Activated CD4-positive, alpha-beta T cell treated with anti-CD3 and anti-CD28 coated beads, Interleukin-2, amount 50 U/mL, for 24 hours (primary cell): ENCODE measurements around the gene CENPX.
A peak's percentile ranks its signal among the peaks of the same experiment; 100 is the strongest.

Experiments
- DNase-seq, 2 donors: peaks; one replicate each; pipeline ENCODE4 v3.0.0-alpha.2; 2020; ENCODE audit warnings: low read depth in 1 of 2, low spot score in 1 of 2

The CENPX gene

GRCh38 chr17:82055023-82055964, 32.6 kb upstream of the CENPX start:
- no peak for DNase-seq

DNA sequence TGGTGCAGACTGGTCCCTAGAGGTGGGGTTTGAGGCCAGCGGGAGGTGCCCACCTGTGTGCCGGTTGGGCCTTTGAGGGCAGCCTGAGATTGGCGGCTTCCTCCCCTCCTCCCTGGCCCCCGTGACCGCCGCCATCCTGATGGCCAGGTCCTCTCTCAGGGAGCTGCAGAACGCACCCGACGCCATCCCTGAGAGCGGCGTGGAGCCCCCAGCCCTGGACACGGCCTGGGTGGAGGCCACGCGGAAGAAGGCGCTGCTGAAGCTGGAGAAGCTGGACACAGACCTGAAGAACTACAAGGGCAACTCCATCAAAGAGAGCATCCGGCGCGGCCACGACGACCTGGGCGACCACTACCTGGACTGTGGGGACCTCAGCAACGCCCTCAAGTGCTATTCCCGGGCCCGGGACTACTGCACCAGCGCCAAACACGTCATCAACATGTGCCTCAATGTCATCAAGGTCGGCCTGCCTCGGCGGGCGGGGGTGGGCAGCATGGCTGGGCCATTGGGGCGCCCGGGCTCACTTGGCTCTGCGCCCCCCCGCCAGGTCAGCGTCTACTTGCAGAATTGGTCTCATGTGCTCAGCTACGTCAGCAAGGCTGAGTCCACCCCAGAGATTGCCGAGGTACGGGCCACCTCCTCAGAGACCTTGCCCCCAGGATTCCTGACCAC, 31.8 kb upstream of the CENPX start:
- DNase-seq, result no peak

DNA sequence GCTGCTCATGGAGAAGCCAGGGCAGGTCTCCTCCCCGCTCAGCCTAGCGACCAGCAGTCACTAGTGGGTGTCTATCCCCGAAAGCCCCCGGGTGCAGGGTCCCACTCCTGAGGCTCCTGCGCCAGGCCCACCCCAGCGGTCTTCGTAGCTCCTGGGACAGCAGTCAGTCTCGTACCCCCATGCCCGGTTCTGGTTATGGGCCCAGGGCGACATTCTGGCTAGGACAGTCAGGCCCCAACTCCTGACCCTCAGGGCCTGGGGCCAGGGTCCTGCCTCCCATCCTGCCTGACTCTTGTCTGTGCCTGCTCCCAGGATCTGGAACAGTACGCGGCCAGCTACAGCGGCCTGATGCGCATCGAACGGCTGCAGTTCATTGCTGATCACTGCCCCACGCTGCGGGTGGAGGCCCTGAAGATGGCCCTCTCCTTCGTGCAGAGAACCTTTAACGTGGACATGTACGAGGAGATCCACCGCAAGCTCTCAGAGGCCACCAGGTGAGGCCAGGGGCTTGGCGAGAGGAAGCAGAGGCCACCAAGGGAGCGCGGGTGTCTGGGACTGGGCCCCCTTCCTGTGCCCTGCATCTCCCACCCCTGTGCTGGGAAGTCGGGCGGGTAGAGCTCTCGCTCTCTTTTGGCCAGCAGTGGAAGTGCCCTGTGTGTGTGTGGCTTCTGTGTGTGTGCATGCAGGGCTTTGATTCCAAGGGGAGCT, 31.0 kb upstream of the CENPX start:
- no peak for DNase-seq

DNA sequence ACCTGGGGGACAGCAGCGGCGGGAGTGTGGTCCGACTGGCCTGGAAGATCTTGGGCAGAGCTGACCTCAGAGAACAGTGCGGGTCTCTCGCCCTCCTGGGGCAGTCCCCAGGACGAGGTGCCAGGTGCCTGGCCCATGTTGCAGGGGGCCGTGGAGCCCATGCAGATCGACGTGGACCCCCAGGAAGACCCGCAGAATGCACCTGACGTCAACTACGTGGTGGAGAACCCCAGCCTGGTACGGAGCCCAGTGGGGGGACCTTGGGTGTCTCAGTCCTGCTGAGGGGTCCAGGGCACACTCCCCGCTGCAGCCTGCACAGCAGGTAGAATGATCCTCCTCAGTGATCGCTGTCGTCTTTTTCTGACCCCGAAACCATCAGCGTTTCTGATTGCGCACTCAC, 30.5 kb upstream of the CENPX start:
- no peak for DNase-seq

DNA sequence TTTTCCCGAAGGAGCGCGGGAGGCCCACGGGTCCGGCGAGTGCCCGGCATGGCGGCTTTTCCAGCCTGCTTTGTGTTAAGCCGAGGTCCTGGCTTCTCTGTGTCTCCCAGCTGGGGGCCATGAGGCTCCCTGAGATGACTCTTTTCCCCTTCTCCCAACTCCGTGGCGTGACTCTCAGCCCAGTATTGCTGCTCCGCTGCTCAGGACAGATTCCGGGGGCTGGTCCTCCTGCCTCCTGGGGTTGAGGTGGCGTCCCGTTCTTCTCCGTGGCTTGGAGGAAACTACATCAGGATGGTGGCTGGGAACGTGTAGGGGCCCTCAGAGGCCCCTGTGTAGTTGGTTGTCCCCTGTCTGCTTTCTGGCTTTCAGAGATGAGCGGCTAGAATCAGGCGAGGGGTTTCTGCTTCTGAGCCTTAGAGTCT, 30.0 kb upstream of the CENPX start:
- DNase-seq, result no peak

DNA sequence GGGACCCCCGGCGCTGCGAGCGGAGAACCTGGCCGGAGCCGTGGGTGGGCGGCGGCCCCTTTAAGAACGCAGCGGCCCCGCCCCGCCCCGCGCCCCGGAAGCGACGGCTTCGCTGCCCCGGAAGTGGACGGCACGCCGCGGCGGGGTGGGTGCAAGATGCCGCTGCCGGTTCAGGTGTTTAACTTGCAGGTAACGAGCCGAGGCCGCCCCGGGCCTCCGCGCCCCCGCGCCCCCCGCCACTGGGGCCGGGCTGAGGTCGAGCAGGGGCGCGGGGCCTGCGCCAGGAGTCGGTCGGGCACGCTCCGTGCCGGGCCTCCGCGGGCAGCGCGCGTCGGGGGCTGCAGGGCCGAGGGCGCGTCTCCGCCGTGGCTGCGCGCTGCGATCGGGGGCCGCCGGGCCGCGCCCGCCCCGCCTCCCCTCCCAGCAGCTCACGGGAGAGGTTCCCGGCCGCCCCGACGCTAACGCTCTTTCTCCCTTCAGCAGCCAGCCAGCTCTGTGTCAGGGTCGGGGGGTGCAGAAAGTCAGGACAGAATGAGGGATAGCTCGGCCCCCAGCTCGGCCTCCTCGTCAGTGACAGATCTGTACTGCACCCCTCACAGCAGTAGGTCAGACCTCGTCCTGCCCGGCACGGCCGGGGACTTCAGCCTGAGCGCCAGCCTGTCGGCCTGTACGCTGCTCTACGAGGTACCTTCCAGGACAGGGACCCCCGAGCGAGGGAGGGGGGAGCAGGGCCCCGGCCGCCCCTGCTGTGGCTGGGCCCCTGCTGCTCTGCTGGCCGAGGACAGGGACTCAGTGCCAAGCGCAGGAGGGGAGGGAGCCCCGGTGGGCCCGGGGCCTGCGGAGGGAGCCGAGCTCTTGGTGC, 29.3 kb upstream of the CENPX start, which contains the start of the genes GPS1 and RFNG:
TSS of gene GPS1 (plus strand) at position 123 of the 862 bp plus-strand sequence. CDS start at position 157, 34 bp downstream.
TSS of gene RFNG (minus strand) at position 36 of the 862 bp plus-strand sequence. CDS start 45 bp downstream, outside the sequence.
- peak; percentile 70 to 80 for DNase-seq

GRCh38 chr17:82050761-82051641, 28.3 kb upstream of the CENPX start:
- DNase-seq, result no peak

- DNase-seq, result no peak
Observed at GRCh38 chr17:82050152-82050760, 27.6 kb upstream of the CENPX start.

- no peak for DNase-seq
Observed at GRCh38 chr17:82049521-82049971, 26.9 kb upstream of the CENPX start.

DNA sequence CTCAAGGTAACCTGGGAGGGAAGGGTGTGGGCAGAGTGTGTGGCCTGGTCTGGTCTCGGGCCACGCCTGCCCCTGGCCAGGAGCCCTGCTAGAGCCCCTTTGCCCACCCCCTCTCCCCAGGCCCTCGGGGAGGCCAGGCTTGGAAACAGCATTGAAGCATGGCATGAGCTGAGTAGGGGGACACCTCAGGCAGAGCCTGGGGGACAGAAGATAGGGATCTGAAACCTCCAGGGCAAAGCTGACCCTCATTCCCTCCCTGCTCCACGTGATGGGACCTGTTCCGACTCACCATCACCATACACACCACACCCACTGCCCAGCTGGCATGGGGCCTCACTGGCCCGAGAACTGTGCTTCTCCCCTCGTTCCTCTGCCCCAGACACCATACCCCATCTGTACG, 26.4 kb upstream of the CENPX start:
- no peak for DNase-seq

- DNase-seq, result no peak
Observed at GRCh38 chr17:82048571-82048971, 25.9 kb upstream of the CENPX start.

- DNase-seq, result no peak
Observed at GRCh38 chr17:82047914-82048570, 25.4 kb upstream of the CENPX start.

DNA sequence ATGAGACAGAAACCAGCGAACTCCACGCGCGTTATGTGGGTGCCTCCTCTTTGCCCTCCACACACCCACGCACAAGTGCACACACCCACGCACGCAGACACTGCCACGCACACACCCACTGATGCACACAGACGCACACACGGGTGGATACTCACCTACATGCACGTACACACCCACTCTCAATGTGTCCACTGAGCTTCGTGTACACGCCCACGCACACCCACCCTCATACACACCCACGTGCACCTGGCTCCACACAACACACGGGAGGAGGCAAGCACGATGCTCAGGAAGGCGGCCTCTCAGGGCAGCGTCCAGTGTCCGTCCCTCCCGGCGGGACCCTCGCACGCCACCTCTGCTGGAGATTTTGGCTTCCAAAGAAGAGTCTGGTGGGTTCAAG, 24.7 kb upstream of the CENPX start:
- no peak for DNase-seq

GRCh38 chr17:82046903-82047302, 24.2 kb upstream of the CENPX start:
- DNase-seq, result no peak

GRCh38 chr17:82045936-82046484, 23.3 kb upstream of the CENPX start:
- DNase-seq, result no peak

DNA sequence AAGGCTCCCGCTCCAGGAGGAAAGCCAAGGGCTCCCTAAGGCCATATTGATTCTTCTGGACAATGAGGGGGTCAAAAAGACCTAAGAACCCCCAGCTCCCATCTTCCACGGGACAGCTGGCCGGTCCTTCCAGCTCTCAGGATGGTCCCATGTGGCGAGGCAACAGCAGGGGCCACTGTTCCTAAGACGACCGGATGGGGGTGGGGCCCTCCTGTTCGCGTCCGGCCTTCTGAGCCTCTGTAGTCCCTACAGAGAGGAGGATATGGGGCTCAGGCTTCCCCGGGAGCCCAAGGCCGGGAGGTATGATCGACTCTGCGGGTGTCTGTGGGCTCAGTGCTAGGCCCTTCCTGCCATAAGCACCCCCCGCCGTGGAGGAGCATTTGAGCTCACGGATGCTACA, 20.8 kb upstream of the CENPX start:
- no peak for DNase-seq

GRCh38 chr17:82042649-82043048, 20.0 kb upstream of the CENPX start:
- no peak for DNase-seq

GRCh38 chr17:82041144-82041814, 18.6 kb upstream of the CENPX start:
- no peak for DNase-seq
